GM12872 (cell line): ENCODE measurements around the gene TGM3.

Experiments used
- CTCF ChIP-seq: IDR thresholded peaks from 3 replicates; pipeline ENCODE4 v1.5.1; 2011; ENCODE audit warnings: low read depth, mild to moderate bottlenecking, low read length, moderate library complexity; ENCODE audit not compliant: insufficient read depth

TGM3 gene

GRCh38 chr20:2330090-2330695, 34.4 kb downstream of the TGM3 start:
- TF ChIP-seq CTCF, result no peak

GRCh38 chr20:2331106-2331505, 35.3 kb downstream of the TGM3 start:
- TF ChIP-seq CTCF, result no peak

- no peak for TF ChIP-seq CTCF
Measured at GRCh38 chr20:2331901-2332565, 36.2 kb downstream of the TGM3 start.

- TF ChIP-seq CTCF, result no peak
Measured at GRCh38 chr20:2332711-2333110, 36.9 kb downstream of the TGM3 start.

- TF ChIP-seq CTCF, result no peak
Measured at GRCh38 chr20:2333821-2334220, 38.0 kb downstream of the TGM3 start.

GRCh38 chr20:2335096-2335870, 39.5 kb downstream of the TGM3 start:
- TF ChIP-seq CTCF, result no peak

- TF ChIP-seq CTCF, result no peak
Measured at GRCh38 chr20:2336471-2336870, 40.7 kb downstream of the TGM3 start.
